HG03342 (cell line): ENCODE data around the gene CHD6.

Source experiments
- ATAC-seq: cut with Tn5 transposase; IDR thresholded peaks from one replicate; pipeline ENCODE4 v1.9.1; 2021; ENCODE audit warnings: mild to moderate bottlenecking, moderate library complexity; ENCODE audit not compliant: unreplicated experiment

The CHD6 gene

DNA sequence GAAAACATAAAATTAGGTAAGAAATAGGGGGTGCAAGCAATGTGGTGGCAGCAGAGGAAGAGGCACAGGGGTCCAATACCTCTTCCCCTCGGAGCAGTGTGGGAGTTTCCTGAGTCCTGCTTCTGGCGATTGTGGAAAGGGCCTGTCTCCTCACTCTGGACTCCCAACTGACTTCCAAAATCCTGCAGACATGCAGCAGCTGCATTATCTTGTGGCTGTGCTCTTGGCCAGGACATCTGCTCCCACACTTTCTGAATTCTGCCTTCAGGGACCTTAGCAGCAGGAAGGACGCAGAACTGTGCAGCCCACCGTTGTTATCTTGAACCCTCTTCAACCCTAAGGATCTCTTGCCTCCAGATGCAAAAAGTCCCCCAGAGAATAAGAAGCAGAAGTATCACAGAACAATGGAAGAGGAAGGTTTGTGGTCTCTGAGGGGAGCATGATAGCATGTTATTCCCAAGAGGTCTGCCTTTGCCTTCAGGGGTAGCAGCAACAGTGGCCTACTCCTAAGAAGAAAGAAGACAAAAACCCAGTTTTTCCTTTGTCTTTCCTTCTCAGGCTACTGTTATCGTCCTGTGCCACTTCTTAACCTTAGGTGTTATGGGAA is 149.1 kb downstream of the CHD6 start:
- ATAC-seq: no peak

DNA sequence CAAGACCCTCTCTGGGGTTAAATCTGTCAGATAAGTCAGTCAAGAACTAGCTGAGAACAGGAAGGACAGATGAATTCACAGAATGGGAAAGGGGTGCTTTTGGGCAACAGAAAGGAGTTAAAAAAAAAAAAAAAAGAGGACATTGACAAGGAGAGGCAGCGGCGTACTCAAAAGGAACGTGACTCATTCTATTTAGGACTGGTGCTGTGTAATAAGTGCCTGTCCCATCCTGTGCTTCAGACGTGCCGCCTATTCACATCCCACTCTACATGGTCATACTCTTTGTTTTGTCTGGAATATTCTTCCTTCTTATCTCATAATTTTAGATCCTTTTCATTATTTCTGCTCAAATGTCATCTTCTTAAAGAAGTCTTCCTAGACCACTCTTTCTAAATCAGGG is 150.5 kb downstream of the CHD6 start:
- ATAC-seq: no peak

DNA sequence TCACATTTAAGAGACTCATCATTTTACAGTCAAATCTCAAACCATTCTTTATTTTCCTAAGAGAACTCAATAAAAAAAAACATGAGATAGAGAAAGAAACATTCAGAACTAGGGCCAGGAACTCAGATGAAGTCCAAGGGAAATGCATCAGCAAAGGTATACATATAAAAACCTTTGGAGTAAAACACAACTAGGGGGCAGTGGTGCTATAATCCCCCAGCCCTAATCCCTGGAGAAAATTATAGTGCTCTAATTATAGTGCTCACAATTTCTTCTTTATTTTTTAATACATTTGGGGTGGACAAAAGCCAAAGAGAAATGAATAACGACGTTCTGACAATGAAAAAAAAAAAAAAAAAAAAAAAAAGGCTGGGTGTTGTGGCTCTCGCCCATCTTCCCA is 151.0 kb downstream of the CHD6 start:
- ATAC-seq: no peak

DNA sequence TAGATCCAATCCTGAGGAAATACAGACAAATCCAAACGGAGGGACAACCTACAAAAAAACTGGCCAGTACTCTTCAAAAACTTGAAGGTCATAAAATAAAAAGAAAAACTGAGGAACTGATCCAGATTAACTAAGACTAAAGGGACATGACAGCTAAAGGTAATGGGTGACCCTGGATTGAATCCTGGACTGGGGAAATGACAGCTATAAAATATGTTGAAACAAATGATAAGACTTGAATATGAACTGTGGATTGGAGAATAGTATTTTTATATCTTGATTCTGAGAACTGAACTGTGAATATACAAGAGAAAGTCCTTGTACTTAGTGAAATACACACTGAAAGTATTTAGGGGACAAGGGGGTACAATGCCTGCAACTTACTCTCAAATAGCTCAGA is 154.6 kb downstream of the CHD6 start:
- no peak for ATAC-seq

DNA sequence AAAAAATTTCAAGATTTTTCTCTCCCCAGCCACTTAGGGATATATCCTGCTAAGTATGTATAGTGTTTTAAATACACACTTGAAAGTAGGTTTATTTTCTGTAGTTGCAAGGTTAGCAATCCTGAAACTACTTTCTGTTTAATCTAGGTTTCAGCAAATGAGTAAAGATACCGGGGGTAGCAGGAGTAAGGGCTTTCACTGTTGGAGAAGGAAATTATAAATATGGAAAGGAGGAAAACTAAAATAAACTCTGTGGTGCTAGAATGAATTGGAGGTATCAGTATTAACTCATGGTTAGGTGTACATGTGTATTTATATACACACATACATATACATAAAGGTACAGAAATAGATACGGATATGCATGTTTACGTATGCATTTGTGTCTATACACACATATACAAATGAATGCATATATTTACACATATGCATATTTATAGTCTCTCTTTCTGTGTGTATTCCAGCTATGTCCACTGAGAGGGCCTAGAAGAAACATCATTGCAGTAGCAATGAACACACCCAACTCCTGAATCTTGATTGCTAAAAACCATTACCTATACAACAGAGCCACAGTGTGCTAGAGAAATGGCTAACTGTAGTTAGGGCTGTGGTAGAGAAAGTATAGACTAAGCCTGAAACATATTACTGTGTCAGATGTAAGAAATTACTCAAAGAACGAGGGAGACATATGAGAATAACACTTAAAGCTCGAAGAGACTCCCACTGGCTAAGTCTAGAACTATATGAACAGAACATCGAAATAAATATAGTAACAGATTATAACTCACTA is 155.6 kb downstream of the CHD6 start:
- no peak for ATAC-seq

DNA sequence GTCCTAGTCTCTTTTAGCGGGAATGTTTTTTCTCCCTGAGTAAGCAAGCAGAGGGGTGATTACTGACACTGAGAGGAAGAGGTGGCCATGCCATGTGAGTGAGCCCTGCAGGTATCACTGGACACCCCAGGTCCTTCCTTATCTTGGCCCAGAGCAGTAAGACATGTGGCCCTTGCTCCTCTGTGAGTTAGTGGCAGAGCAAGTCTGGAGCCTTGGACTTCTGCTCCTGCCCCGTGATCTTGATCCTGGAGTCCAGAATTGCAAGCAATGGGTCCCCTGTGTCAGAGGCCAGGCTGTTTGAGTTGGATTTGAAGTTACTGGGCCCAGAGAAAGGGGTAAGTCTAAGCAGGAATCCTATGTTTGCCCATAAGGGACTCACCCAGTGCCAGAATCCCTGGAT is 159.4 kb downstream of the CHD6 start:
- ATAC-seq: no peak

DNA sequence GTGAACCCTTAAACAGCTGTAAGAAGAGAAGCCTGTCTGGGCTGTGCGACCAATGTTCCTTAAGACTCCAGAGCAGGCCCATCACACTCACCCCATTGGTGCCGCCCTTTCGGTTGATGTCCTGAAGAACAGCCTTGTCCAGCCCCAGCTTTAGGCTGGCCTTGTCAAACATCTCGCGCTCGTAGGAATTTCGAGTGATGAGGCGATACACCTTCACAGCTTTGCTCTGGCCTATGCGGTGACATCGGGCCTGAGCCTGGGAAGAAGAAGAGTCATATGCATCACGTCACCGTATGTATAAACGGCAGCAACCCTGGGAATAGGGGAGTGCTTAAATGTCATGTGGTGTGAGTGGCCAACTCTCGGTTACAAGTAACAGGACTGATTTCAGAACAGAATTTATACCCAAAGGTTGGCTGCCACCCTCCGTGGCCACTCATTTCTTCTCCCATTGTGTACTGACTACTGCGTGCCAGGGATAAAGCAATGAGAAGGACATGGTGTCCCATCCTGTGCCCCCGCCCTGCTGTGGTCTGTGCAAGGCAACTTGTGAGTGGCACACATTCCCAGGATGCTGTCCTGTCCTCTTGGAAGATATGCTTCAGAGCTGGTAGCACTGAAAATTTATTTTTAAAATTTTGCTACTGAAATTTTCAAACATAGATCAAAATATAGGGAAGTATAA is 160.9 kb downstream of the CHD6 start:
- no peak for ATAC-seq

DNA sequence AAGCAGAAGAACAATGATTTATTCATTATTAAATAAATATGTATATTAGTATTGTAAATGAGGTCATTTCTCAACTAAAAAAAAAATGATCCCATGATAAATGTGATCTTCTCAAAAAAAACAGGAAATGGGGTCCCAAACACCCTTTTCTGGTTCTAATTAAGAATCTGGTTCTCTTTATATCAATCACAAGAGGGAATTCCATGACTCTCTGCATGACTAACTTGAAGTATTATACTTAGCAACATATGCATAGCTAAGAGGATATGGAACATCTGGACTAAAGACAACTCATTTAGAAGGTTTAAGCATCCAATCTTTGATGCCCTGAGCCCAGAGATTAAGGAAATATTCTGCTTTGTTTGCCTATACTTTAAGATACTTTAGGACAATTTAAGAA is 161.8 kb downstream of the CHD6 start:
- ATAC-seq: no peak

DNA sequence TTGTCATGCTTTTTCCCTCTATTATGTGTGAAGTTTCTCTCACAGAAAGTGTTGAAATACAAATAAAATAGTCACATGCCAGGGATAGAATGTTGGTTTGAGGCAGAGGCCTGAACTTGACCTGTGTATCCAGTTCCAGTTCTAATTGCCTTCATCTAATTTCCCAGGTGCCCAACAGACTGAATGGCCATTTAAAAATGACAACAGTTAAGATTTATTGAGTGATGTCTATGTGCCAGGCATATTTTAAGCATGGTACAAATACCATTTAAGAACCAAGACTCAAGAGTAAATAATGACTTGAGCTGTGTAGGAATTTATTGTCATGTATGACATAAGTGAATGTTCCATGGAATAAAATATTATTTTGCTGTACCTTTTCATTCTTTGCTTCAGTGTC is 163.9 kb downstream of the CHD6 start:
- no peak for ATAC-seq

DNA sequence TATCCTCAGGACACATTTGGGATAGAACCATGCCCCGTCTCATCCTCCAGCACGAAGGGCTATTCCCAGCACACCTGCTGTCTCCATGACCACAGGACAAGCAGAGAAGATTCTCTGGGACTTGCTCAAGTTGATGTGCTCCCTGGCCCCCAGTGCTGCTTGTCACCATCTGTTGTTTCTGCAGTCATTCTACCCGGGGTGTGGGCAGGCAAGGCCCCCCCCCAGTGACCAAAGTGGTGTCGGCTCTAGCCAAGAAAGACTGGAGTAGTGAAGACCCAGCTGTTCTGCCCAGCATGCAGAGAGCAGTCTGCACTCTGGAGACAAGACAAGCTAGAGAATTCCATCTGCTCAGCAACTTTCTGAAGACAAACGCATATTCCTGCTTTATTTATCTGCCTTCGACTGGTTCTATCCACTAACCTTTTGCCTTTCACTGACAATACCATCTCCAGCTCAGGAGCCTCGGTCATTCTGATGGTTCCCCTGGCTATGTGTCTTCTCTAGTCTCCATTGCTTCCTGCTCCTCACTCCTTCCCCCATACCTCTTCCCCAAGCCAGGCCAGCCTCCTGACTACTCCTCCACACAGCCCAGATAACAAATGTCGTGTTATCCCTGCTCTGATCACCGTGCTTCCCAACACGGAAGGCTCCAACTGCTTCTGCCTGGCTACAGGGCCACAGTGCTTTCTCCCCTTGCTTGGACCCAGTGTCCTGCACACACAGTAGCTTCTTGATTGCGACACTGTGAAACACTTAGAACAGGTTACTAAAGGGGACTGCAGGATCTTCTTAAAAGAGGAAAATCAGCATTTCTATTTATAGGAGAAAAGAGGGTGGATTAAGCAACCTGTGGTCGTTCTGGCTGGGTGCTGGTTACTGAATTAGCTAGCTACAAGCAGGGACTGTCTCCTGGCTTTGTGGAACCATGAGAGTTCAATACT is 164.9 kb downstream of the CHD6 start:
- no peak for ATAC-seq

DNA sequence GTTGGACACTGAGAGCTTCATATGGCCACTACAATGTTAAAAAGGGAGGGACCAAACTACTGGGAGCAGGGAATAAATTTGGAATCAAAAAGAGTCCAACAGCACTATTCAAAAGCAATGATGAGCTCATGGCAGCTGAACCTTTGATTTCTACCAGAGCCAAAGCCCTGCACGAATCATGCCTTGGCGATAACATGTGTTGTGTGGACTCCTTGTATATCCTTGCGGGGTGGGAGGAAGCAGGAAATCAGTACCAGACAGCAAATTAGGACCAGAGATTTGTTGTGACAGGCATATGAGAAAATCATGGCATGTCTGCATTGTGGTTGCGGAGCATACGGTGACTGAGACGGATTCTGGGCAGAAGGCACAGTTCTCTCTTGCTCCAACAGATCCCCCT is 166.0 kb downstream of the CHD6 start:
- ATAC-seq: no peak

DNA sequence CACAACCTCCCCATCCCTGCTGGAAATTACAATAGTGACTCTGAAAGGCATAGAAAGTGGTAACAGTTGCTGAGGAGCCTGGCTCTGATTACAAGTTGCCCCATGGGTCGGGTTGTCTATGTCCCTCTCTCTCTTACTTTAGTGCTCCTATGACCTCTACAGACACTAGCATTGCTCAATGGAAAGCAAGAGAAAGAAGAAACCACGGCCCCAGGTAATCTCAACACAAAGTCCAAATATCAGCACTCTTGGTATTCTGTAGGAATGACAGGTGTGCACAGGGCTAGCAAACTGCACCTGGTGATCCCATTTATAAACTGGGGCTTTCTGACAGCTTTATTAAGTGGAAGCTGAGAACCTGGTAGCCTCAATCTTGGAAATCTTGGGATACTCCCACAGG is 171.2 kb downstream of the CHD6 start:
- no peak for ATAC-seq

DNA sequence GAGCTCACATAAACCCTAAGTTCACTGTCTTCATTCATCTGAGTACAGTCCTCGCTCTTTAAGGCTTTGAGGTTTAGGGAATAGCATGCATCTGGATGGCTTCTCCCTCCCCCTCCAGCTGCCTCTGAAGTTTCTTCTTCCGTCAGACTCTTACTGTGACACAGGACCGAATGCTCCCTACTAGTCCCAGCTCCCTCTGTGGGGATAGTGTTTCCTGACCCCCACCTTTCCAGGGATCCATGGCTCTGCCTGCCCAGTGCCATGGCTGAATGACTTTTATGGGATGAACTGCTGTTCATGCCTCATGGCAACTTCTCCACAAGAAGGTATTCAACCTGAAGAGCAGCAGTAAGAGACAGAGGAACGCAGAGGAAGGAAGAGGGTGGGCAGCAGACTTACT is 171.7 kb downstream of the CHD6 start:
- no peak for ATAC-seq

DNA sequence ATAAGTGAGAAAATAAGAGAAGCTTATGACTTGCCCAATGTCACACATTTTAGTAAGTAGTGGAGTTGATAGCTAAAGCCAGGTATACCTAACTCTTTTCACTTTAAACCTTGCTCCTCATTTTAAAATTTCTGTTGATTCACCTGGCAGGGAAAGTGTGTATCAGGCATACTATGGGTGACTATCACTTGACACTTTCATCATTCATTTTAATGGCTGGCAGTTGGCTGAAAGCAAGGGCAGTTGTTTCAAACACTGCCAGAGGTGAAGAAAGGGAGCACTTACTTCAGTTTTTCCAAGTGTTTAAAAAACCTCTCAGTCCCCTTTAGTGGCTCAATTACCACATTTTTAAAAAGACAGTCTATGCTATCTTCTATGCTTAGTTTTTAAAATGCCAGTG is 173.4 kb downstream of the CHD6 start:
- ATAC-seq: no peak

DNA sequence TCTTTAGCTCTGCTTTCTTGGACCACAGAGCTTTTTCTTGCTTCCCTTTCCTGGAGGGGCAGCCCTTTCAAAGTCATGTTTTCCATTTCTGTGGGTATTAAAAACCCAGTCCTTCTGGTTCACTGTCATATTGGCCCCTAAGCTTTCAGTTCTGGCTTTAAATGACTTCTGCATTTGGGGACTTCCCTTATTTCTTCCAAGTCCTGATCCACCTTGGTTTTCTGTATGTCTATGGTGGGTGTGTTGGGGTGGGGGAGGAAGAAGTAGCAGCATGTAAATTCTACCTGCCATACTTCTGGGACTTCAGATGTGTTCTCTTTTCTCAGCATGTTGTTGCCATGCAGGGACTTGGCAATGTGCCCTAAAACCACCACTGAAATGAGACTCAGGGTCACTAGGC is 174.5 kb downstream of the CHD6 start:
- no peak for ATAC-seq

DNA sequence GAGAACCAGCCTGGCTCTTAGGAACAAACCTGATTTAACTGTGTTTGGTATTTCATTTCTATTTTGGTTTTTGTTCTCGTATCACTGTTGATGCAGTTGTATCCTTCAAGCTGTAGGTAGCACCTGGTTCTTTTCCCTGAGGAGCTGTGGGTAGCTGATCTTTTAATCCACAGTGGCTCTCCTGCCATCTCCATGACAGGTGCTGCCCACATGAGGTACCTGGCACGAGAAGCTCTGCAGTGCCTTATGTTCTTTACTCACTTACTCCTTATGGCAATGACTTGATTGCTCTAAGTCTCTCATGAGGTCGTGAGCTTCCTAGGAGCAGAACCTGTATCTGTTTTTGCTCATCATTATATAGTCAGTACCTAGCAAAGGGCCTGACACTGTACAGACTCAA is 177.3 kb downstream of the CHD6 start:
- ATAC-seq: no peak

DNA sequence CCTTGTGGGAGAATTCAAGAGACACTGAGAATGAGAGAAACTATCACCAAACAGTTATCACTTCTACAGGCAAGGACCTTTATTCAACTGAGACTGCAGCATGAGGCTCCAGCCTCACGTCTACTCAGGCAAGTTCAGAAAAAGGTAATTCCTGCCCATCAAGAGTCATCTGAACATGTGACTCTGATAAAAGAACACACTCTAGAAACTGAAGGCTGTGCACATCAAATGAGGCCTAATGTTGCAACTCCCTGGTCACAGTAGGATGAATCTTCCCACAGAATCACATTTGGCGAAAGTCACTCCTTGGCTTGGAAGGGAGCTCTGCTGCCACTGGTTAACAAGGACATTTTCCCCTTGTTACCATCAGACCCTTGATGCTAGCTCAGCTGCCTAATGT is 180.3 kb downstream of the CHD6 start:
- ATAC-seq: no peak

DNA sequence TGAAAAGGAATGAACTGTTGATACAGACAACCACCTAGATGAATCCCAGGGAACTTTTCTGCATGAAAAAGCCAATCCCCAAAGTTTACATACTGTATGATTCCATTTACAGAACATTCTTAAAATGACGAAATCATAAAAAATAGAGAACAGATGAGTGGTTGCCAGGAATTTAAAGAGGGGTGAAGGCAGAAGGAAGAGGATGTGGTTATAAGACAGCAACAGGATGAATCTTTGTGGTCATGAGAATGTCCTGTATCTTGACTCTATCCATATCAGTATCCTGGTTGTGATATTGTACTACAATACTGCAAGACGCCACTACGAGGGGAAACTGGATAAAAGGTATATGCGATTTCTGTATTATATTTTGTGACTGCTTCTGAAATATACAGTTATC is 181.5 kb downstream of the CHD6 start:
- no peak for ATAC-seq

DNA sequence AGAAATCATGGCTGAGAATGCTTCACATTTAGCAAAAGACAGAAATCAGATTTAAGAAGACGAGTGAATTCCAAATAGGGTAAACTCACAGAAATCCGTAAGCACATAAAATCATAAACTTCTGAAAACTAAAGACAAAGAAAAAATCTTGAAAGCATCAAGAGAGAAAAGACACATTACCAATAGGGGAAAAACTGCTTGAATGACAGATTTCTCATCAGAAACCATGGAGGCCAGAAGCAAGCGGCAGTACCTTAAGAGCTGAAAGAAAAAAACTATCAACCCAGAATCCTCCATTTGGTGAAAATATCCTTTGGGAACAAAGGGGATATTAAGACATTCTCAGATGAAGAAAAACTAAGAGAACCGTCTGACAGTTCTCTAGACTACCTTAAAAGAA is 185.0 kb downstream of the CHD6 start:
- ATAC-seq: no peak

DNA sequence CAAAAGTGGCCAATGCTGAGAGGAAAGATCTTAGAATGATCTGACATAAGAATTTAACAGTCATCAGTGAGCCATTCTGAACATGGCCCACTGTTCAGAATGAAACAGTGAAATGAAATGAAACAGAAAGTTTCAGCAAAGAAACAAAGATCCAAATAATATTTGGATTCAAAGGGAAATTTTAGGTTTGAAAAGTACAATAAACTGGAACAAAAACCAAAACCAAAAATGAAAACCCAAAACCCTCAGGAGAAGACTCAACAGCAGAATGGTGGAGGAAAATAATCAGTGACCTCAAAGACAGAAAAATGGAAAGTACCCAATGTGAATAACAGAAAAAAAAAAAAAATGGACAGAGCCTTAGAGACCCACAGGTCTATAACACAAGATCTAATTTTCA is 185.4 kb downstream of the CHD6 start:
- ATAC-seq: no peak

DNA sequence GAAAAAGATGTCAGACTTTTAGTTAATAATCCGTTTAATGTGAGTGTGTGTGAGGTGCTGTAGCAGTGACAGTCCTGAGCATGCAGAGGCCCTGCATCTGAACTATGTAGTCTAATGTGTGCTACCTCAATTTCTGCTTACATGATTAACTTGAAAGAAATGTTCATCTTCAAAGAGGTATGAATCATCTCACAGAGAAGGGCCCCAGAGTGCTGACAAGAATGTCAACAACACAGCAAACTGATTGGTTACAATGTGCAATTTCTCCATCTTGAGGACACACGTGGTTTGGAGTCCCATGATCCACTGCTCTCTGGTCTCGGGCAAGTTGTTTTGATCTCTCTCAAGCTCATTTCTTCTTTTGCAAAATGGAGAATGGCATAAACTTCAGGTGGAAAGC is 189.9 kb downstream of the CHD6 start:
- ATAC-seq: no peak
